BLaER1 (cell line): ENCODE measurements around the gene ZNF778.
"Not testable (repeated sequence)": the region's sequence is repeated elsewhere in the genome, so short reads cannot be mapped to it uniquely, and the experiment has no call there.

ENCODE experiments used
- H3K27ac ChIP-seq: shearing (Covaris generic); formaldehyde crosslinking; 2 replicates; pipeline ENCODE4 v1.8.1; 2022
- H3K27me3 ChIP-seq: shearing (Covaris generic); formaldehyde crosslinking; 2 replicates; pipeline ENCODE4 v1.8.1; 2022
- H3K36me3 ChIP-seq: shearing (Covaris generic); formaldehyde crosslinking; 2 replicates; pipeline ENCODE4 v1.8.1; 2022
- H3K4me1 ChIP-seq: shearing (Covaris generic); formaldehyde crosslinking; 2 replicates; pipeline ENCODE4 v1.8.1; 2022
- H3K4me2 ChIP-seq: shearing (Covaris generic); formaldehyde crosslinking; 2 replicates; pipeline ENCODE4 v1.8.1; 2022
- H3K4me3 ChIP-seq: shearing (Covaris generic); formaldehyde crosslinking; 2 replicates; pipeline ENCODE4 v1.8.1; 2022
- H3K9ac ChIP-seq: shearing (Covaris generic); formaldehyde crosslinking; 2 replicates; pipeline ENCODE4 v1.8.1; 2022
- H3K9me3 ChIP-seq: shearing (Covaris generic); formaldehyde crosslinking; 2 replicates; pipeline ENCODE4 v1.8.1; 2022
- H4K20me1 ChIP-seq: shearing (Covaris generic); formaldehyde crosslinking; 2 replicates; pipeline ENCODE4 v1.8.1; 2022
- Cebpa-rat ChIP-seq: shearing (Covaris generic); IDR thresholded peaks from 2 replicates; pipeline ENCODE4 v1.8.1; 2022

The ZNF778 gene

GRCh38 chr16:89265647-89266046, 48.1 kb downstream of the ZNF778 start:
- Histone ChIP-seq H3K4me1 (peaks cover 30% of the 10 kb centered on the region), H3K4me2 (no peak overlapping the region), H3K27ac (no peak overlapping the region), H3K36me3 (peaks cover 69% of the 10 kb centered on the region), H3K4me3 (no peak overlapping the region), H3K9me3 (peaks cover 32% of the 10 kb centered on the region), H3K27me3 (no peaks in the 10 kb centered on the region), H3K9ac (no peak overlapping the region), H4K20me1 (peaks cover 39% of the 10 kb centered on the region)
- TF ChIP-seq Cebpa-rat: no peak

- Histone ChIP-seq H3K4me3 (no peak overlapping the region), H3K27ac (no peak overlapping the region), H3K9ac (no peak overlapping the region), H3K4me1 (peaks cover 32% of the 10 kb centered on the region), H3K9me3 (peaks cover 32% of the 10 kb centered on the region), H3K27me3 (no peaks in the 10 kb centered on the region), H3K4me2 (no peak overlapping the region), H3K36me3 (peaks cover 79% of the 10 kb centered on the region), H4K20me1 (peaks cover 49% of the 10 kb centered on the region)
- no peak for TF ChIP-seq Cebpa-rat
Measured at GRCh38 chr16:89266521-89267134, 49.1 kb downstream of the ZNF778 start.

GRCh38 chr16:89267746-89268145, 50.2 kb downstream of the ZNF778 start:
- not testable (repeated sequence) for H3K4me3 ChIP-seq, H3K9ac ChIP-seq, H3K27me3 ChIP-seq, H3K27ac ChIP-seq, H3K4me2 ChIP-seq
- H4K20me1 ChIP-seq: peaks cover 60% of the 10 kb centered on the region
- peaks cover 85% of the 10 kb centered on the region for H3K36me3 ChIP-seq
- H3K4me1 ChIP-seq: peaks cover 33% of the 10 kb centered on the region
- peaks cover 29% of the 10 kb centered on the region for H3K9me3 ChIP-seq

- H3K4me1 ChIP-seq: peaks cover 41% of the 10 kb centered on the region
- no peak overlapping the region for H3K9ac ChIP-seq
- H3K36me3 ChIP-seq: peaks cover 89% of the 10 kb centered on the region
- no peak for TF ChIP-seq Cebpa-rat
- H3K27me3 ChIP-seq: no peaks in the 10 kb centered on the region
- no peak overlapping the region for H3K4me2 ChIP-seq
- no peak overlapping the region for H3K4me3 ChIP-seq
- peaks cover 20% of the 10 kb centered on the region for H3K9me3 ChIP-seq
- H3K27ac ChIP-seq: no peak overlapping the region
- peaks cover 65% of the 10 kb centered on the region for H4K20me1 ChIP-seq
Measured at GRCh38 chr16:89268585-89268984, 51.1 kb downstream of the ZNF778 start.

GRCh38 chr16:89268987-89269735, 51.7 kb downstream of the ZNF778 start:
- no peak overlapping the region for H3K4me2 ChIP-seq
- no peak overlapping the region for H3K9ac ChIP-seq
- H3K27ac ChIP-seq: no peak overlapping the region
- H3K36me3 ChIP-seq: peaks cover 90% of the 10 kb centered on the region
- H3K4me1 ChIP-seq: peaks cover 47% of the 10 kb centered on the region
- peaks cover 15% of the 10 kb centered on the region for H3K9me3 ChIP-seq
- no peaks in the 10 kb centered on the region for H3K27me3 ChIP-seq
- no peak overlapping the region for H3K4me3 ChIP-seq
- H4K20me1 ChIP-seq: peaks cover 71% of the 10 kb centered on the region
- no peak for TF ChIP-seq Cebpa-rat

- peaks cover 79% of the 10 kb centered on the region for H4K20me1 ChIP-seq
- H3K4me2 ChIP-seq: peak overlapping the region; percentile 91
- no peak overlapping the region; the same call in 1 of the 2 replicates for H3K4me3 ChIP-seq
- peaks cover 55% of the 10 kb centered on the region for H3K4me1 ChIP-seq
- TF ChIP-seq Cebpa-rat: no peak
- 0 out of 2 replicates have a peak overlapping the region, but pooled peaks have one; percentile 48 for H3K9ac ChIP-seq
- H3K27me3 ChIP-seq: no peaks in the 10 kb centered on the region
- peaks cover 6% of the 10 kb centered on the region; the same call in 1 of the 2 replicates for H3K9me3 ChIP-seq
- peaks cover 90% of the 10 kb centered on the region for H3K36me3 ChIP-seq
- peak overlapping the region; percentile 64 for H3K27ac ChIP-seq
Measured at GRCh38 chr16:89269805-89270665, 52.5 kb downstream of the ZNF778 start.

- no peak for TF ChIP-seq Cebpa-rat
- Histone ChIP-seq H3K27ac (peak overlapping the region; percentile 64), H4K20me1 (peaks cover 87% of the 10 kb centered on the region), H3K9ac (0 out of 2 replicates have a peak overlapping the region, but pooled peaks have one; percentile 48), H3K36me3 (peaks cover 89% of the 10 kb centered on the region), H3K9me3 (no peaks in the 10 kb centered on the region), H3K4me3 (peak overlapping the region; percentile 18; the same call in 1 of the 2 replicates), H3K27me3 (no peaks in the 10 kb centered on the region), H3K4me2 (peak overlapping the region; percentile 91), H3K4me1 (peaks cover 63% of the 10 kb centered on the region)
Measured at GRCh38 chr16:89270666-89271345, 53.3 kb downstream of the ZNF778 start.

GRCh38 chr16:89272631-89273030, 55.1 kb downstream of the ZNF778 start:
- H3K9ac ChIP-seq: no peak overlapping the region
- H3K4me1 ChIP-seq: peaks cover 81% of the 10 kb centered on the region
- H3K27me3 ChIP-seq: no peaks in the 10 kb centered on the region
- peaks cover 80% of the 10 kb centered on the region for H3K36me3 ChIP-seq
- no peak overlapping the region for H3K4me3 ChIP-seq
- no peak for TF ChIP-seq Cebpa-rat
- H3K4me2 ChIP-seq: peak overlapping the region; percentile 91; the same call in 1 of the 2 replicates
- no peaks in the 10 kb centered on the region for H3K9me3 ChIP-seq
- no peak overlapping the region for H3K27ac ChIP-seq
- peaks cover 87% of the 10 kb centered on the region for H4K20me1 ChIP-seq
